ENCODE measurements around the gene PM20D1.
"Not testable (repeated sequence)": the region's sequence is repeated elsewhere in the genome, so short reads cannot be mapped to it uniquely, and the experiment has no call there.

Gene PM20D1

GRCh38 chr1:205840146-205840923 is 9.6 kb downstream of the PM20D1 start:
- no peaks in the 10 kb centered on the region for H3K36me3 ChIP-seq (ENCODE audit: control insufficient read depth, insufficient read depth, low read length, severe bottlenecking)
- no peaks in the 10 kb centered on the region for H3K27me3 ChIP-seq (replicated peaks; ENCODE audit: control insufficient read depth, insufficient read depth, low read length)
- no peak overlapping the region for H3K4me3 ChIP-seq (ENCODE audit: low read length)
- H3K4me1 ChIP-seq (ENCODE audit: control insufficient read depth, insufficient read depth, low read length): peaks cover 4% of the 10 kb centered on the region
- DNase-seq (ENCODE audit: low read depth): no peak
- H3K9me3 ChIP-seq (ENCODE audit: control insufficient read depth, low read length): no peaks in the 10 kb centered on the region
- H3K9ac ChIP-seq (ENCODE audit: low read length): no peak overlapping the region

GRCh38 chr1:205837382-205837970 is 12.5 kb downstream of the PM20D1 start:
- H3K27me3 ChIP-seq (replicated peaks; ENCODE audit: control insufficient read depth, insufficient read depth, low read length): no peaks in the 10 kb centered on the region
- no peak overlapping the region for H3K9ac ChIP-seq (ENCODE audit: low read length)
- no peak for DNase-seq (ENCODE audit: low read depth)
- H3K9me3 ChIP-seq (ENCODE audit: control insufficient read depth, low read length): no peaks in the 10 kb centered on the region
- H3K4me3 ChIP-seq (ENCODE audit: low read length): no peak overlapping the region
- H3K36me3 ChIP-seq (ENCODE audit: control insufficient read depth, insufficient read depth, low read length, severe bottlenecking): no peaks in the 10 kb centered on the region
- peaks cover 8% of the 10 kb centered on the region for H3K4me1 ChIP-seq (ENCODE audit: control insufficient read depth, insufficient read depth, low read length)

DNA sequence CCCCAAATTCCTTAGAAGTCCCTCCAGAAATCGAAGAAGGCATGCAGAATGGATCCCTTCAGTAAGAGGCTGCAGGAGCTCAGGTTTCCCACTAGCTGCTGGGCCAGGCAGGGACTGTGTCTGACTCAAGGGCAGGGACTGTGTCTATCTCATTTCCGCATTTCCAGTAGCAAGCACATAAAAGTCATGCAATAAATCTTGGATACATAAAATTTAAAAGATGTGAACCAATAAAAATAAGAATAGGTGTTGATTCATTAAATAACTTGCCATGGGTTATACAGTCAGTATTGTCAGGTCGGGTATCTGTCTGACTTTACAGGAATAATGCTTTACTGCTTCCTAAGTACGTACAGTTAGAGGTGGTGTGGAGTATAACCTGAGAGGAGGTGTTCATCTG is 15.2 kb downstream of the PM20D1 start:
- Histone ChIP-seq H3K9me3 (ENCODE audit: control insufficient read depth, low read length) (no peaks in the 10 kb centered on the region), H3K27me3 (replicated peaks; ENCODE audit: control insufficient read depth, insufficient read depth, low read length) (no peaks in the 10 kb centered on the region), H3K4me1 (ENCODE audit: control insufficient read depth, insufficient read depth, low read length) (peaks cover 8% of the 10 kb centered on the region), H3K36me3 (ENCODE audit: control insufficient read depth, insufficient read depth, low read length, severe bottlenecking) (no peaks in the 10 kb centered on the region), H3K9ac (ENCODE audit: low read length) (no peak overlapping the region), H3K4me3 (ENCODE audit: low read length) (no peak overlapping the region)
- no peak for DNase-seq (ENCODE audit: low read depth)

DNA sequence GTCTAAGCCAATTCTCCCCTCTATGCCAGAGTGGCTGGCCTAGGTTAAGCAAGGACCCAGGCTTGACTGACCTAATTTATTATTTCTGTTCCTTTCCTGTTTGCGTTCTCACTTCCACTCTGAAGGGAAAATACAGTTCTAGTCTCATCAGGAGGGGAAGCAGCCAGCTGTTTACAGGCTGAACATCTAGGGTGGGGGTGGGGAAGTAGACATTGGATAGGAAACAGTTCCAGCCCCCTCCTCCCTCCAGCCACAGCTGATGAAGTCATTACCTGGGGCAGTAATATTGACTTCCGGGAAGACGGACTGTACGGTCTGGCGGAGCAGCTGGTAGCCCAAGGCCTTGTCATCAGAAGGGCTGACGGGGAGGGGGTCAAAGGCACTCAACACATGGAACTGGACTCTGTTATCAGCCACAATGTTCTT is 17.6 kb downstream of the PM20D1 start:
- H3K27me3 ChIP-seq (replicated peaks; ENCODE audit: control insufficient read depth, insufficient read depth, low read length): peaks cover 11% of the 10 kb centered on the region
- no peak for DNase-seq (ENCODE audit: low read depth)

GRCh38 chr1:205827623-205828022 is 22.3 kb downstream of the PM20D1 start:
- H3K9ac ChIP-seq (ENCODE audit: low read length): no peak overlapping the region
- no peak for DNase-seq (ENCODE audit: low read depth)
- H3K4me1 ChIP-seq (ENCODE audit: control insufficient read depth, insufficient read depth, low read length): no peaks in the 10 kb centered on the region
- H3K27me3 ChIP-seq (replicated peaks; ENCODE audit: control insufficient read depth, insufficient read depth, low read length): peaks cover 25% of the 10 kb centered on the region
- H3K36me3 ChIP-seq (ENCODE audit: control insufficient read depth, insufficient read depth, low read length, severe bottlenecking): no peaks in the 10 kb centered on the region
- no peaks in the 10 kb centered on the region for H3K9me3 ChIP-seq (ENCODE audit: control insufficient read depth, low read length)
- H3K4me3 ChIP-seq (ENCODE audit: low read length): no peak overlapping the region

More for the DNA sequence above, 17.6 kb downstream of the PM20D1 start:
- H3K4me3 ChIP-seq (ENCODE audit: low read length): no peak overlapping the region
- no peaks in the 10 kb centered on the region for H3K9me3 ChIP-seq (ENCODE audit: control insufficient read depth, low read length)
- H3K9ac ChIP-seq (ENCODE audit: low read length): no peak overlapping the region
- no peaks in the 10 kb centered on the region for H3K36me3 ChIP-seq (ENCODE audit: control insufficient read depth, insufficient read depth, low read length, severe bottlenecking)
- peaks cover 4% of the 10 kb centered on the region for H3K4me1 ChIP-seq (ENCODE audit: control insufficient read depth, insufficient read depth, low read length)

DNA sequence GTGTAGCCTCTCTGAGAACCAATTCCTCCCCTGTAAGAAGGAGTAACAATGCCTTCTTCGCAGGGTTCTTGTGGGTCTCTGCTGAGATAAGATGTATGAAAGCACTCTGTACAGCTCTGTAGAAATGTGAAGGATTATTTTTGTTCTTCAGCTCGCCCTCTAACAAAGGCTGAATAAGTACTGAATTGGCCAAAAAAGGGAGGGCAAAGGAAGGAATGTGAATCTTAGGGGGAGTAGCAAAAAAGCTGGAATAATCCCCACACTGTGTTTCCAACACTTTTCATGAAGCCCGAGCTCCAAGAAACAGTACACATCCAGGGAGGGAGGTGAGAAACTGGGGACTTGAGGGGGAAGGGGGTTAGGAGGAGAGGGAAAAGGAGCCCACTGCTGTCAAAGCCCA is 22.9 kb downstream of the PM20D1 start:
- Histone ChIP-seq H3K36me3 (ENCODE audit: control insufficient read depth, insufficient read depth, low read length, severe bottlenecking) (no peaks in the 10 kb centered on the region), H3K27me3 (replicated peaks; ENCODE audit: control insufficient read depth, insufficient read depth, low read length) (peaks cover 25% of the 10 kb centered on the region), H3K4me1 (ENCODE audit: control insufficient read depth, insufficient read depth, low read length) (no peaks in the 10 kb centered on the region), H3K4me3 (ENCODE audit: low read length) (no peak overlapping the region), H3K9ac (ENCODE audit: low read length) (no peak overlapping the region), H3K9me3 (ENCODE audit: control insufficient read depth, low read length) (no peaks in the 10 kb centered on the region)
- DNase-seq (ENCODE audit: low read depth): no peak

DNA sequence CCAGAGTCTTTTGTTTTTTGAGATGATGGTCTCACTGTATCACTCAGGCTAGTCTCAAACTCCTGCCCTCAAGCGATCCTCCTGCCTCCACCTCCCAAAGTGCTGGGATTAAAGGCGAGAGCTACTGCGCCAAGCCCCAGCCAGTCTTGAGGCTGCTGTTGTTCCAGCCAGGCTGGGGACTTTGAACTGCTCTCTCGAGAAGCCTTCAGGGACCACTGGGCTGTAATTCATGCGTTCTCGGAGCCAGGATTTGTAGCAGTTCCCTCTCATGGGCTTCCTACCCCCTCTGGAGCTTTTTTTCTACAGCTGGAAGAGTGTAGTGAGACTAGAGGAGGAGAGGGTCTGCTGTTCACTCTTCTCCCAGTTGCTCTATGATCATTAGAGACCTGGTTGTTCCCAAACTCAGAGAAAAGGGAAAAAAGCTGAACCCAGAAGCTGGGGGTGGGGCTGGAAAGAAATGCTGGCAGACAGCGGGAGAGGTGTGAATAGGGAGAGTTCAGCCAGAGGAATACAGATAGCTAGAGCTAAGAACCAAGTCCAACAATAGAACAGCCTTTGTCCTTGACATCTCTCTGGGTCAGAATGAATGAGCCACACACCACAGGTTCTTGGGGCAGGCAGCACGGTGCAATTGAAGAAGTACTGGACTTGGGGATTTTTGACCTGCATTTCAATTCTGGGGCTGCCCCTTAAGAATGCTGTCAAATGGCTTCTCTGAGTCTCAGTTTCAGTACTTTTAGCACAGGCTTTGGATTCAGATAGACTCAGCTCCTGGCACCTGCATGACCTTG is 23.7 kb downstream of the PM20D1 start:
- H3K36me3 ChIP-seq (ENCODE audit: control insufficient read depth, insufficient read depth, low read length, severe bottlenecking): no peaks in the 10 kb centered on the region
- no peak for DNase-seq (ENCODE audit: low read depth)
- peaks cover 25% of the 10 kb centered on the region for H3K27me3 ChIP-seq (replicated peaks; ENCODE audit: control insufficient read depth, insufficient read depth, low read length)
- H3K9me3 ChIP-seq (ENCODE audit: control insufficient read depth, low read length): no peaks in the 10 kb centered on the region
- no peaks in the 10 kb centered on the region for H3K4me1 ChIP-seq (ENCODE audit: control insufficient read depth, insufficient read depth, low read length)
- no peak overlapping the region for H3K4me3 ChIP-seq (ENCODE audit: low read length)
- no peak overlapping the region for H3K9ac ChIP-seq (ENCODE audit: low read length)

- H3K27me3 ChIP-seq (replicated peaks; ENCODE audit: control insufficient read depth, insufficient read depth, low read length): peaks cover 25% of the 10 kb centered on the region
- H3K9me3 ChIP-seq (ENCODE audit: control insufficient read depth, low read length): no peaks in the 10 kb centered on the region
- H3K9ac ChIP-seq (ENCODE audit: low read length): no peak overlapping the region
- H3K4me1 ChIP-seq (ENCODE audit: control insufficient read depth, insufficient read depth, low read length): no peaks in the 10 kb centered on the region
- no peak for DNase-seq (ENCODE audit: low read depth)
- no peaks in the 10 kb centered on the region for H3K36me3 ChIP-seq (ENCODE audit: control insufficient read depth, insufficient read depth, low read length, severe bottlenecking)
- no peak overlapping the region for H3K4me3 ChIP-seq (ENCODE audit: low read length)
Measured at GRCh38 chr1:205824180-205824579, 25.8 kb downstream of the PM20D1 start.

DNA sequence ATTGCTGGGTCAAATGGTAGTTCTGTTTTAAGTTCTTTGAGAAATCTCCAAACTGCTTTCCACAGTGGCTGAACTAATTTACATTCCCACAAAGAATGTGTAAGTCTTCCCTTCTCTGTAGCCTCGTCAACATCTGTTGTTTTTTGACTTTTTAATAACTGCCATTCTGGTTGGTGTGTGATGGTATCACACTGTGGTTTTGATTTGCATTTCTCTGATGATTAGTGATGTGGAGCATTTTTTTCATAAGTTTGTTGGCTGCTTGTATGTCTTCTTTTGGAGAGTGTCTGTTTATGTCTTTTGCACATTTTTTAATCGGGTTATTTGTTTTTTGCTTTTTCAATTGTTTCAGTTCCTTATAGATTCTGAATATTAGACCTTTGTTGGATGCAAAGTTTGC is 26.7 kb downstream of the PM20D1 start:
- not testable (repeated sequence) for DNase-seq (ENCODE audit: low read depth); H3K9me3 ChIP-seq (ENCODE audit: control insufficient read depth, low read length)

GRCh38 chr1:205822397-205822796 is 27.5 kb downstream of the PM20D1 start:
- H3K4me3 ChIP-seq (ENCODE audit: low read length): no peak overlapping the region
- DNase-seq (ENCODE audit: low read depth): no peak
- no peak overlapping the region for H3K9ac ChIP-seq (ENCODE audit: low read length)
- no peaks in the 10 kb centered on the region for H3K9me3 ChIP-seq (ENCODE audit: control insufficient read depth, low read length)
- no peaks in the 10 kb centered on the region for H3K36me3 ChIP-seq (ENCODE audit: control insufficient read depth, insufficient read depth, low read length, severe bottlenecking)
- H3K27me3 ChIP-seq (replicated peaks; ENCODE audit: control insufficient read depth, insufficient read depth, low read length): peaks cover 15% of the 10 kb centered on the region
- no peaks in the 10 kb centered on the region for H3K4me1 ChIP-seq (ENCODE audit: control insufficient read depth, insufficient read depth, low read length)

More for the DNA sequence above, 26.7 kb downstream of the PM20D1 start:
- H3K9ac ChIP-seq (ENCODE audit: low read length); H3K4me3 ChIP-seq (ENCODE audit: low read length); H3K36me3 ChIP-seq (ENCODE audit: control insufficient read depth, insufficient read depth, low read length, severe bottlenecking); H3K4me1 ChIP-seq (ENCODE audit: control insufficient read depth, insufficient read depth, low read length): not testable (repeated sequence)
- H3K27me3 ChIP-seq (replicated peaks; ENCODE audit: control insufficient read depth, insufficient read depth, low read length): peaks cover 21% of the 10 kb centered on the region

- peaks cover 8% of the 10 kb centered on the region for H3K4me1 ChIP-seq (ENCODE audit: control insufficient read depth, insufficient read depth, low read length)
- no peak for DNase-seq (ENCODE audit: low read depth)
- H3K9ac ChIP-seq (ENCODE audit: low read length): no peak overlapping the region
- no peaks in the 10 kb centered on the region for H3K27me3 ChIP-seq (replicated peaks; ENCODE audit: control insufficient read depth, insufficient read depth, low read length)
- no peaks in the 10 kb centered on the region for H3K36me3 ChIP-seq (ENCODE audit: control insufficient read depth, insufficient read depth, low read length, severe bottlenecking)
- no peaks in the 10 kb centered on the region for H3K9me3 ChIP-seq (ENCODE audit: control insufficient read depth, low read length)
- H3K4me3 ChIP-seq (ENCODE audit: low read length): no peak overlapping the region
Measured at GRCh38 chr1:205817988-205818387, 31.9 kb downstream of the PM20D1 start.

Measured in adipocyte (in vitro differentiated cells).